GM12892 (cell line): ENCODE results near the gene CSNK1G2.

ENCODE experiments used
- POLR2AphosphoS5 ChIP-seq: IDR thresholded peaks from 2 replicates; pipeline ENCODE4 v1.6.1; 2011; ENCODE audit warnings: low read depth, low read length, control low read depth
- TAF1 ChIP-seq: IDR thresholded peaks from 2 replicates; pipeline ENCODE4 v1.6.1; 2011; ENCODE audit warnings: low read depth, mild to moderate bottlenecking, control low read depth, low read length, borderline replicate concordance

DNA sequence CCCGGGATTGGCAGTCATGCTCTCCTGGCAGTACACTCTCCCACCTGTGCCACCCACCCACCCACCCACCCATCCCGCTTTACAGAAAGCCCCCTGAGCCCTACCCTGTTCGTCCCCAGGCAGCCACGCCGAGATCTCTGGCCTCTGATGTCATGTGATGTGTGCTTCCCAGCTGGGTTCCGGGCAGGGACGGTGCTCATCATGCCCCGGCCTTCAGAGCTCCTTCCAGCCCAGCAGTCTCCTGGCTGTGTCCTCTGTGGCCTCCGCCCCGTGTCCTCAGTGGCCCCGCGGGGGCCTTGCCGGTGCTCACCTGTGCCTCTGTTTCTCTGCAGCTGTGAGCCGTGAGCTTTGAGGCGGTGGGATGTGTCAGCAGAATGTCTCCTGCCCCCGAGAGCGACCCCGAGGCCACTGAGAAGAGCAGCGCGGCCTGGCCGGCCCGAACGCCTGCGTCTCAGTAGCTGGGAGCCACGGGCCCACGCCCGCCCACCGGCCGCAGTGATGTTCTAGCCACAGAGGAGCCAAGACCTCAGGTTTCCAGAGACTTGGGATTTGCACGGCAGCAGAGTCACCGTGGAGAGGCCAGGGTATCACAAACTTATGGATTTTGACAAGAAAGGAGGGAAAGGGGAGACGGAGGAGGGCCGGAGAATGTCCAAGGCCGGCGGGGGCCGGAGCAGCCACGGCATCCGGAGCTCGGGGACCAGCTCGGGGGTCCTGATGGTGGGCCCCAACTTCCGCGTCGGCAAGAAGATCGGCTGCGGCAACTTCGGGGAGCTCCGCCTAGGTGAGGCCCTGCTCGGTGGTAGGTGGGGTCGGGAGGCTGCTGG is 28.4 kb downstream of the CSNK1G2 start:
- TF ChIP-seq TAF1 (no peak), POLR2AphosphoS5 (no peak)
